Activated naive CD8-positive, alpha-beta T cell (primary cell): ENCODE results near the gene SDC4.

ENCODE experiments used
- H3K27ac Mint-ChIP-seq: one replicate; pipeline ENCODE4 v1.8.0; 2021; ENCODE audit warnings: mixed read lengths
- H3K27me3 Mint-ChIP-seq: one replicate; pipeline ENCODE4 v1.8.0; 2021; ENCODE audit warnings: mixed read lengths
- H3K36me3 Mint-ChIP-seq: one replicate; pipeline ENCODE4 v1.8.0; 2021; ENCODE audit warnings: mixed read lengths
- H3K4me1 Mint-ChIP-seq: one replicate; pipeline ENCODE4 v1.8.0; 2021; ENCODE audit warnings: low read depth, mixed read lengths
- H3K4me3 Mint-ChIP-seq: one replicate; pipeline ENCODE4 v1.8.0; 2021; ENCODE audit warnings: mild to moderate bottlenecking, mixed read lengths
- H3K9me3 Mint-ChIP-seq: one replicate; pipeline ENCODE4 v1.8.0; 2021; ENCODE audit warnings: low read depth, mixed read lengths

The SDC4 gene

GRCh38 chr20:45341939-45342854 is 6.0 kb downstream of the SDC4 start:
- H3K4me3 Mint-ChIP-seq: no peak overlapping the region
- no peaks in the 10 kb centered on the region for H3K36me3 Mint-ChIP-seq
- no peak overlapping the region for H3K27ac Mint-ChIP-seq
- H3K27me3 Mint-ChIP-seq: peaks cover 1% of the 10 kb centered on the region
- H3K4me1 Mint-ChIP-seq: peaks cover 7% of the 10 kb centered on the region
- no peaks in the 10 kb centered on the region for H3K9me3 Mint-ChIP-seq

- no peak overlapping the region for H3K4me3 Mint-ChIP-seq
- no peaks in the 10 kb centered on the region for H3K36me3 Mint-ChIP-seq
- H3K4me1 Mint-ChIP-seq: peaks cover 1% of the 10 kb centered on the region
- peaks cover 2% of the 10 kb centered on the region for H3K27me3 Mint-ChIP-seq
- H3K9me3 Mint-ChIP-seq: no peaks in the 10 kb centered on the region
- no peak overlapping the region for H3K27ac Mint-ChIP-seq
Observed at GRCh38 chr20:45341579-45341938, 6.7 kb downstream of the SDC4 start.

- Mint-ChIP-seq H3K9me3 (no peaks in the 10 kb centered on the region), H3K27ac (no peak overlapping the region), H3K4me3 (no peak overlapping the region), H3K27me3 (peaks cover 2% of the 10 kb centered on the region), H3K36me3 (no peaks in the 10 kb centered on the region), H3K4me1 (no peaks in the 10 kb centered on the region)
Observed at GRCh38 chr20:45340951-45341350, 7.3 kb downstream of the SDC4 start.

- H3K27me3 Mint-ChIP-seq: peaks cover 2% of the 10 kb centered on the region
- H3K4me1 Mint-ChIP-seq: no peaks in the 10 kb centered on the region
- H3K9me3 Mint-ChIP-seq: no peaks in the 10 kb centered on the region
- no peak overlapping the region for H3K27ac Mint-ChIP-seq
- no peaks in the 10 kb centered on the region for H3K36me3 Mint-ChIP-seq
- H3K4me3 Mint-ChIP-seq: no peak overlapping the region
Observed at GRCh38 chr20:45340236-45340847, 7.9 kb downstream of the SDC4 start.

GRCh38 chr20:45339799-45340198 is 8.4 kb downstream of the SDC4 start:
- Mint-ChIP-seq H3K36me3 (no peaks in the 10 kb centered on the region), H3K4me3 (no peak overlapping the region), H3K4me1 (no peaks in the 10 kb centered on the region), H3K9me3 (no peaks in the 10 kb centered on the region), H3K27ac (no peak overlapping the region), H3K27me3 (peaks cover 2% of the 10 kb centered on the region)

- Mint-ChIP-seq H3K4me1 (no peaks in the 10 kb centered on the region), H3K27me3 (peaks cover 2% of the 10 kb centered on the region), H3K36me3 (no peaks in the 10 kb centered on the region), H3K27ac (no peak overlapping the region), H3K9me3 (no peaks in the 10 kb centered on the region), H3K4me3 (no peak overlapping the region)
Observed at GRCh38 chr20:45339084-45339483, 9.1 kb downstream of the SDC4 start.

- Mint-ChIP-seq H3K27ac (no peak overlapping the region), H3K9me3 (no peaks in the 10 kb centered on the region), H3K4me1 (no peaks in the 10 kb centered on the region), H3K4me3 (no peak overlapping the region), H3K27me3 (peaks cover 2% of the 10 kb centered on the region), H3K36me3 (no peaks in the 10 kb centered on the region)
Observed at GRCh38 chr20:45338121-45339030, 9.8 kb downstream of the SDC4 start.

- Mint-ChIP-seq H3K4me1 (no peaks in the 10 kb centered on the region), H3K27me3 (peaks cover 2% of the 10 kb centered on the region), H3K9me3 (no peaks in the 10 kb centered on the region), H3K27ac (no peak overlapping the region), H3K36me3 (no peaks in the 10 kb centered on the region), H3K4me3 (no peak overlapping the region)
Observed at GRCh38 chr20:45337367-45338120, 10.7 kb downstream of the SDC4 start.

GRCh38 chr20:45336530-45337366 is 11.5 kb downstream of the SDC4 start:
- H3K4me1 Mint-ChIP-seq: no peaks in the 10 kb centered on the region
- no peak overlapping the region for H3K27ac Mint-ChIP-seq

GRCh38 chr20:45330476-45330875 is 17.7 kb downstream of the SDC4 start:
- Mint-ChIP-seq H3K4me3 (no peak overlapping the region), H3K27me3 (no peaks in the 10 kb centered on the region), H3K9me3 (no peaks in the 10 kb centered on the region), H3K27ac (no peak overlapping the region), H3K36me3 (no peaks in the 10 kb centered on the region), H3K4me1 (no peaks in the 10 kb centered on the region)

More at GRCh38 chr20:45336530-45337366, 11.5 kb downstream of the SDC4 start:
- Mint-ChIP-seq H3K9me3 (no peaks in the 10 kb centered on the region), H3K36me3 (no peaks in the 10 kb centered on the region), H3K4me3 (no peak overlapping the region), H3K27me3 (peaks cover 2% of the 10 kb centered on the region)

- Mint-ChIP-seq H3K9me3 (no peaks in the 10 kb centered on the region), H3K27ac (no peak overlapping the region), H3K4me1 (no peaks in the 10 kb centered on the region), H3K36me3 (no peaks in the 10 kb centered on the region), H3K4me3 (no peak overlapping the region), H3K27me3 (no peaks in the 10 kb centered on the region)
Observed at GRCh38 chr20:45329497-45330319, 18.5 kb downstream of the SDC4 start.

- H3K36me3 Mint-ChIP-seq: no peaks in the 10 kb centered on the region
- no peaks in the 10 kb centered on the region for H3K4me1 Mint-ChIP-seq
Observed at GRCh38 chr20:45328451-45328850, 19.8 kb downstream of the SDC4 start.

GRCh38 chr20:45325371-45325770 is 22.9 kb downstream of the SDC4 start:
- H3K36me3 Mint-ChIP-seq: no peaks in the 10 kb centered on the region
- H3K9me3 Mint-ChIP-seq: no peaks in the 10 kb centered on the region
- peaks cover 9% of the 10 kb centered on the region for H3K4me1 Mint-ChIP-seq
- H3K4me3 Mint-ChIP-seq: no peak overlapping the region
- no peaks in the 10 kb centered on the region for H3K27me3 Mint-ChIP-seq
- no peak overlapping the region for H3K27ac Mint-ChIP-seq

More at GRCh38 chr20:45328451-45328850, 19.8 kb downstream of the SDC4 start:
- Mint-ChIP-seq H3K9me3 (no peaks in the 10 kb centered on the region), H3K27me3 (no peaks in the 10 kb centered on the region), H3K4me3 (no peak overlapping the region), H3K27ac (no peak overlapping the region)
